Measurements from ENCODE around the gene ZDBF2. TPM values are rescaled to one million over a fixed set of nuclear protein-coding genes. Genes with fewer than 3 reads are reported as not detected.

ZDBF2 gene
- total RNA-seq, 1 experiment from 2014 or later = not detected

GRCh38 chr2:206240327-206240726 is 34.1 kb upstream of the ZDBF2 start:
- TF ChIP-seq CTCF (IDR thresholded peaks at IDR 0.05; ENCODE audit: unreplicated experiment) = no peak
- no peaks in the 10 kb centered on the region for H3K4me1 Mint-ChIP-seq (ENCODE audit: low read depth, unreplicated experiment)

GRCh38 chr2:206241736-206242135 is 32.7 kb upstream of the ZDBF2 start:
- Mint-ChIP-seq H3K27ac (ENCODE audit: unreplicated experiment) (no peak overlapping the region), H3K27me3 (ENCODE audit: unreplicated experiment) (no peaks in the 10 kb centered on the region), H3K9me3 (ENCODE audit: low read depth, unreplicated experiment) (no peaks in the 10 kb centered on the region), H3K4me3 (ENCODE audit: low read depth, unreplicated experiment) (no peak overlapping the region), H3K4me1 (ENCODE audit: low read depth, unreplicated experiment) (no peaks in the 10 kb centered on the region), H3K36me3 (ENCODE audit: insufficient read depth, unreplicated experiment) (no peaks in the 10 kb centered on the region)
- CTCF ChIA-PET = no interaction called here
- no TSS peak for BruUV-seq (replicated peaks)
- no peak for DNase-seq
- TF ChIP-seq CTCF (IDR thresholded peaks at IDR 0.05; ENCODE audit: unreplicated experiment) = no peak
- intact Hi-C loops (cut with micrococcal nuclease; ENCODE audit: unreplicated experiment) = no loop called here

More at GRCh38 chr2:206240327-206240726, 34.1 kb upstream of the ZDBF2 start:
- DNase-seq = no peak
- no peak overlapping the region for H3K27ac Mint-ChIP-seq (ENCODE audit: unreplicated experiment)
- H3K27me3 Mint-ChIP-seq (ENCODE audit: unreplicated experiment) = no peaks in the 10 kb centered on the region
- no peak overlapping the region for H3K4me3 Mint-ChIP-seq (ENCODE audit: low read depth, unreplicated experiment)
- no peaks in the 10 kb centered on the region for H3K36me3 Mint-ChIP-seq (ENCODE audit: insufficient read depth, unreplicated experiment)
- intact Hi-C loops (cut with micrococcal nuclease; ENCODE audit: unreplicated experiment) = no loop called here
- no peaks in the 10 kb centered on the region for H3K9me3 Mint-ChIP-seq (ENCODE audit: low read depth, unreplicated experiment)
- no TSS peak for BruUV-seq (replicated peaks)
- CTCF ChIA-PET = no interaction called here

GRCh38 chr2:206245265-206245672 is 29.2 kb upstream of the ZDBF2 start:
- TF ChIP-seq CTCF (IDR thresholded peaks at IDR 0.05; ENCODE audit: unreplicated experiment) = no peak
- peaks cover 6% of the 10 kb centered on the region for H3K36me3 Mint-ChIP-seq (ENCODE audit: insufficient read depth, unreplicated experiment)
- CTCF ChIA-PET = no interaction called here
- H3K27me3 Mint-ChIP-seq (ENCODE audit: unreplicated experiment) = no peaks in the 10 kb centered on the region
- H3K4me3 Mint-ChIP-seq (ENCODE audit: low read depth, unreplicated experiment) = no peak overlapping the region
- no peak for DNase-seq
- no peaks in the 10 kb centered on the region for H3K9me3 Mint-ChIP-seq (ENCODE audit: low read depth, unreplicated experiment)
- intact Hi-C loops (cut with micrococcal nuclease; ENCODE audit: unreplicated experiment) = no loop called here
- H3K27ac Mint-ChIP-seq (ENCODE audit: unreplicated experiment) = no peak overlapping the region
- BruUV-seq (replicated peaks) = no TSS peak
- H3K4me1 Mint-ChIP-seq (ENCODE audit: low read depth, unreplicated experiment) = peaks cover 8% of the 10 kb centered on the region

- H3K27me3 Mint-ChIP-seq (ENCODE audit: unreplicated experiment) = peaks cover 21% of the 10 kb centered on the region
- H3K4me1 Mint-ChIP-seq (ENCODE audit: low read depth, unreplicated experiment) = peaks cover 12% of the 10 kb centered on the region
- H3K4me3 Mint-ChIP-seq (ENCODE audit: low read depth, unreplicated experiment) = peak overlapping the region; percentile 77
- peak overlapping the region; percentile 40 for H3K27ac Mint-ChIP-seq (ENCODE audit: unreplicated experiment)
- peak; percentile 41 for DNase-seq
- H3K9me3 Mint-ChIP-seq (ENCODE audit: low read depth, unreplicated experiment) = peaks cover 6% of the 10 kb centered on the region
- peak; percentile 34 for TF ChIP-seq CTCF (IDR thresholded peaks at IDR 0.05; ENCODE audit: unreplicated experiment)
- CTCF ChIA-PET = interaction anchor here (0.7 to 0.9 kb wide), 2 partner anchors 77 to 118 kb away, joined by 4 to 6 read pairs; no protein-coding TSS in a partner anchor
- intact Hi-C loops (cut with micrococcal nuclease; ENCODE audit: unreplicated experiment) = no loop called here
- no TSS peak for BruUV-seq (replicated peaks)
- peaks cover 7% of the 10 kb centered on the region for H3K36me3 Mint-ChIP-seq (ENCODE audit: insufficient read depth, unreplicated experiment)
Observed at GRCh38 chr2:206250041-206250897, 24.2 kb upstream of the ZDBF2 start.
